Measurements from ENCODE around the gene LRP1B. TPM values are rescaled to one million over a fixed set of nuclear protein-coding genes. Genes with fewer than 3 reads are reported as not detected.

The LRP1B gene
- total RNA-seq, 1 experiment from 2014 or later, result 0.52 TPM

DNA sequence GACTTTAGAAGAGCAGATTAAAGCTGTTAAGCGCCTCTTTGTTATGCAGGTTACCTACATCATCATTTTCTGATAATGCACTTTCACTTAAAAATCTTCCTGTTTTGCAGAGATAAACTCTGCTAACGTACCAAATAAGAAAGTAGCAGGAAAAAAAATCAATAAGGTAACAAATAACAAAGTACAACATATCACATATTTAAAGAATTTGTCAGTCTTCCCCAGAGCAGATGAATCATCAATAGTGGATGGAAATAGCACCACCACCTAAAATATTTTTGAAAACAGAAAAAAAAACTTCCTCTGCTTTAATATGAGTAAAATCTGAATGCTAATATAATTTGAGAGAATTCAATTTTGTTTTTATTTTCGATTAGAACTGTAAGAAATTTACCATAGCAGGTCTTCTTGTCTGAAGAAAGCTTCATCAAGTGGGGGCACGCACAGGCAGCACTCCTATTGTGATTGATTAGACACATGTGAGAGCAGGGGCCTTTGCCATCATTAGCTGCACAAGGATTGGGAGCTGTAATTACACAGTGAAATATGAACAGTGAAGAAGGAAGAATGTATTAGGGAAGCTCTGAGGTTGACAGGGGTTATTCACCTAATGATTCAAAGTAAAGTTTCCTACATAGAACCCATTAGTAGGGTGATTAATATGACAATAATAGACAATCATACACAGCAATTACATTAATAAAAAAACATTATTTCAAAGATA lies 1279.4 kb downstream of the LRP1B start (continued):
- no peak for TF ChIP-seq ESRRA (CRISPR knock-in tag; IDR thresholded peaks at IDR 0.05; ENCODE audit: borderline replicate concordance)
- TF ChIP-seq JUN (CRISPR knock-in tag; IDR thresholded peaks at IDR 0.05), result no peak
- no peak for TF ChIP-seq ZBTB21 (CRISPR knock-in tag; IDR thresholded peaks at IDR 0.05; ENCODE audit: borderline replicate concordance)

DNA sequence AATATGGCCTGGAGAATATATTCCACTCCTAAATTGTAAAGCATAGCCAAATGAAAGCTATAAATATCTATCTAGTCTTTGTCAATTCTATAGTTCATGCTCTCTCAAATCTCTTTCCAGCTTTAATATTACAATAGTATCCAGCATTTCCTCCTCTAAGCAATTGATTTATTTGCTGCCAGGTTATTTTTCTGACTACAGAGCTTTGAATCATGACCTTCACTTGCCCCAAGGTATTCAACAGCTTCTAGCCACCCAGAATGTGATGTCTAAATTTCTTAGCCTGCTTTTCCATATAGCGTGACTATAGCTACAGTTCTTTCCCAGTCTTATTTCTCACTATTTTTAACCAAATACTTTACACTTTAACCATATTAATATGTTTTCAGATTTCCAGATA lies 1287.6 kb downstream of the LRP1B start:
- CTCF ChIA-PET, result no interaction called here
- H3K27me3 Mint-ChIP-seq (ENCODE audit: low read depth), result no peaks in the 10 kb centered on the region
- POLR2A ChIA-PET, result no interaction called here
- ATAC-seq, result no peak
- H3K4me1 Mint-ChIP-seq, result no peaks in the 10 kb centered on the region
- no peaks in the 10 kb centered on the region for H3K9me3 Mint-ChIP-seq
- no peak for DNase-seq (ENCODE audit: low spot score)
- H3K27ac Mint-ChIP-seq, result no peak overlapping the region
- no peaks in the 10 kb centered on the region for H3K36me3 Mint-ChIP-seq
- TF ChIP-seq, protein P1, sequence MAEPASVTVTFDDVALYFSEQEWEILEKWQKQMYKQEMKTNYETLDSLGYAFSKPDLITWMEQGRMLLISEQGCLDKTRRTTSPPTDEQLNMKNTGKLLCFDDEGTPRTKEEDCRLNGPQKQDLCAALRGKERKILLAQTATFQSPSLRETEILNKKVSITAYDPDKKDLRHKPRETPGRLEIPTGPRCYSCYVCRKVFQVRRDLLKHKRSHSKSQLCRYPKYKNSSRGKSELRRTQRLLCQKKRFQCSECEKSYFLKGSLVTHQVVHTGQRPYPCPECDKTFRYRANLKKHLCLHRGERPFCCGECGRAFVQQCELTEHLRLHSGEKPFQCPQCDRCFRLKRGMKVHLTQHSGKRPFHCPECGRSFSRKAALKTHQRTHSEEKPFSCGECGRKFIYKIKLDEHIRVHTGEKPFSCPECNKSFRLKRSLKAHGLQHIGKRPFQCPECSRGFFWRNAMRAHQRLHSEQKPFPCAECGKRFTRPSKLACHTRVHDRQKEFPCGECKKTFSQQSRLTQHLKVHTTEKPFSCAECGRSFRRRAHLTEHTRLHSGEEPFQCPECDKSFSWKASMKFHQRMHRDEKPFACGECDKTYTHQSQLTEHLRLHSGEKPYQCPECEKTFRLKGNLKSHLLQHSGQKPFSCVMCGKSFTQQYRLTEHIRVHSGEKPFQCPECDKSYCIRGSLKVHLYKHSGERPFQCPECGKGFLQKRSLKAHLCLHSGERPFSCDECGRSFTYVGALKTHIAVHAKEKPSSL (CRISPR knock-in tag; conservative IDR thresholded peaks at IDR 0.05), result no peak
- TF ChIP-seq RORB (CRISPR knock-in tag; IDR thresholded peaks at IDR 0.05) (no peak), E2F5 (CRISPR knock-in tag; IDR thresholded peaks at IDR 0.05) (no peak)
- no peak overlapping the region for H3K4me3 Mint-ChIP-seq

- Mint-ChIP-seq H3K9me3 (no peaks in the 10 kb centered on the region), H3K4me3 (no peak overlapping the region)
Measured at GRCh38 chr2:140842110-140842509, 1288.7 kb downstream of the LRP1B start.

GRCh38 chr2:140841141-140841540 lies 1289.7 kb downstream of the LRP1B start:
- H3K36me3 Mint-ChIP-seq, result no peaks in the 10 kb centered on the region
- ATAC-seq (no peak), DNase-seq (ENCODE audit: low spot score) (no peak)
- H3K9me3 Mint-ChIP-seq, result no peaks in the 10 kb centered on the region
- H3K4me3 Mint-ChIP-seq, result no peak overlapping the region
- H3K27ac Mint-ChIP-seq, result no peak overlapping the region
- CTCF ChIA-PET, result interaction anchor here (2.1 kb wide), 1 partner anchor 23 kb away, joined by 6 read pairs; no protein-coding TSS in a partner anchor
- no peaks in the 10 kb centered on the region for H3K27me3 Mint-ChIP-seq (ENCODE audit: low read depth)
- H3K4me1 Mint-ChIP-seq, result no peaks in the 10 kb centered on the region
- POLR2A ChIA-PET, result no interaction called here
- TF ChIP-seq JAZF1 (CRISPR knock-in tag; IDR thresholded peaks at IDR 0.05), result no peak
- TF ChIP-seq ZNF263 (CRISPR knock-in tag; IDR thresholded peaks at IDR 0.05; ENCODE audit: low read depth), result no peak
- TF ChIP-seq ZNF281 (CRISPR knock-in tag; IDR thresholded peaks at IDR 0.05), result no peak
- TF ChIP-seq, protein P2, sequence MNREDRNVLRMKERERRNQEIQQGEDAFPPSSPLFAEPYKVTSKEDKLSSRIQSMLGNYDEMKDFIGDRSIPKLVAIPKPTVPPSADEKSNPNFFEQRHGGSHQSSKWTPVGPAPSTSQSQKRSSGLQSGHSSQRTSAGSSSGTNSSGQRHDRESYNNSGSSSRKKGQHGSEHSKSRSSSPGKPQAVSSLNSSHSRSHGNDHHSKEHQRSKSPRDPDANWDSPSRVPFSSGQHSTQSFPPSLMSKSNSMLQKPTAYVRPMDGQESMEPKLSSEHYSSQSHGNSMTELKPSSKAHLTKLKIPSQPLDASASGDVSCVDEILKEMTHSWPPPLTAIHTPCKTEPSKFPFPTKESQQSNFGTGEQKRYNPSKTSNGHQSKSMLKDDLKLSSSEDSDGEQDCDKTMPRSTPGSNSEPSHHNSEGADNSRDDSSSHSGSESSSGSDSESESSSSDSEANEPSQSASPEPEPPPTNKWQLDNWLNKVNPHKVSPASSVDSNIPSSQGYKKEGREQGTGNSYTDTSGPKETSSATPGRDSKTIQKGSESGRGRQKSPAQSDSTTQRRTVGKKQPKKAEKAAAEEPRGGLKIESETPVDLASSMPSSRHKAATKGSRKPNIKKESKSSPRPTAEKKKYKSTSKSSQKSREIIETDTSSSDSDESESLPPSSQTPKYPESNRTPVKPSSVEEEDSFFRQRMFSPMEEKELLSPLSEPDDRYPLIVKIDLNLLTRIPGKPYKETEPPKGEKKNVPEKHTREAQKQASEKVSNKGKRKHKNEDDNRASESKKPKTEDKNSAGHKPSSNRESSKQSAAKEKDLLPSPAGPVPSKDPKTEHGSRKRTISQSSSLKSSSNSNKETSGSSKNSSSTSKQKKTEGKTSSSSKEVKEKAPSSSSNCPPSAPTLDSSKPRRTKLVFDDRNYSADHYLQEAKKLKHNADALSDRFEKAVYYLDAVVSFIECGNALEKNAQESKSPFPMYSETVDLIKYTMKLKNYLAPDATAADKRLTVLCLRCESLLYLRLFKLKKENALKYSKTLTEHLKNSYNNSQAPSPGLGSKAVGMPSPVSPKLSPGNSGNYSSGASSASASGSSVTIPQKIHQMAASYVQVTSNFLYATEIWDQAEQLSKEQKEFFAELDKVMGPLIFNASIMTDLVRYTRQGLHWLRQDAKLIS (CRISPR knock-in tag; IDR thresholded peaks at IDR 0.05; ENCODE audit: borderline replicate concordance), result no peak

More at GRCh38 chr2:140842110-140842509, 1288.7 kb downstream of the LRP1B start:
- POLR2A ChIA-PET, result no interaction called here
- CTCF ChIA-PET, result interaction anchor here (2.1 kb wide), 1 partner anchor 22 kb away, joined by 6 read pairs; no protein-coding TSS in a partner anchor
- Mint-ChIP-seq H3K27ac (no peak overlapping the region), H3K27me3 (ENCODE audit: low read depth) (no peaks in the 10 kb centered on the region), H3K36me3 (no peaks in the 10 kb centered on the region), H3K4me1 (no peaks in the 10 kb centered on the region)
- TF ChIP-seq ZNF232 (CRISPR knock-in tag; IDR thresholded peaks at IDR 0.05), result no peak
- TF ChIP-seq, protein P2 (CRISPR knock-in tag; IDR thresholded peaks at IDR 0.05; ENCODE audit: borderline replicate concordance), result no peak
- no peak for TF ChIP-seq KAT7 (CRISPR knock-in tag; IDR thresholded peaks at IDR 0.05; ENCODE audit: borderline replicate concordance)
- TF ChIP-seq GABPB1 (CRISPR knock-in tag; IDR thresholded peaks at IDR 0.05), result no peak
- no peak for TF ChIP-seq ATF1 (CRISPR knock-in tag; IDR thresholded peaks at IDR 0.05)
- TF ChIP-seq, protein P3, sequence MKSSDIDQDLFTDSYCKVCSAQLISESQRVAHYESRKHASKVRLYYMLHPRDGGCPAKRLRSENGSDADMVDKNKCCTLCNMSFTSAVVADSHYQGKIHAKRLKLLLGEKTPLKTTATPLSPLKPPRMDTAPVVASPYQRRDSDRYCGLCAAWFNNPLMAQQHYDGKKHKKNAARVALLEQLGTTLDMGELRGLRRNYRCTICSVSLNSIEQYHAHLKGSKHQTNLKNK (CRISPR knock-in tag; IDR thresholded peaks at IDR 0.05), result no peak
- no peak for DNase-seq (ENCODE audit: low spot score)
- ATAC-seq, result no peak

Measured in WTC11 (cell line).